ENCODE data around the gene APBA2. TPM values are rescaled to one million over a fixed set of nuclear protein-coding genes. Genes with fewer than 3 reads are reported as not detected.
"Not testable (repeated sequence)": the region's sequence is repeated elsewhere in the genome, so short reads cannot be mapped to it uniquely, and the experiment has no call there.

The APBA2 gene
- total RNA-seq, 1 donor from 2014 or later, result 30.0 TPM

GRCh38 chr15:29035336-29036285, 149.8 kb downstream of the APBA2 start:
- no peak for DNase-seq (ENCODE audit: low read depth)
- TF ChIP-seq, protein P1, sequence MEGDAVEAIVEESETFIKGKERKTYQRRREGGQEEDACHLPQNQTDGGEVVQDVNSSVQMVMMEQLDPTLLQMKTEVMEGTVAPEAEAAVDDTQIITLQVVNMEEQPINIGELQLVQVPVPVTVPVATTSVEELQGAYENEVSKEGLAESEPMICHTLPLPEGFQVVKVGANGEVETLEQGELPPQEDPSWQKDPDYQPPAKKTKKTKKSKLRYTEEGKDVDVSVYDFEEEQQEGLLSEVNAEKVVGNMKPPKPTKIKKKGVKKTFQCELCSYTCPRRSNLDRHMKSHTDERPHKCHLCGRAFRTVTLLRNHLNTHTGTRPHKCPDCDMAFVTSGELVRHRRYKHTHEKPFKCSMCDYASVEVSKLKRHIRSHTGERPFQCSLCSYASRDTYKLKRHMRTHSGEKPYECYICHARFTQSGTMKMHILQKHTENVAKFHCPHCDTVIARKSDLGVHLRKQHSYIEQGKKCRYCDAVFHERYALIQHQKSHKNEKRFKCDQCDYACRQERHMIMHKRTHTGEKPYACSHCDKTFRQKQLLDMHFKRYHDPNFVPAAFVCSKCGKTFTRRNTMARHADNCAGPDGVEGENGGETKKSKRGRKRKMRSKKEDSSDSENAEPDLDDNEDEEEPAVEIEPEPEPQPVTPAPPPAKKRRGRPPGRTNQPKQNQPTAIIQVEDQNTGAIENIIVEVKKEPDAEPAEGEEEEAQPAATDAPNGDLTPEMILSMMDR (conservative IDR thresholded peaks at IDR 0.05; ENCODE audit: low read depth, low read length), result no peak
- H3K4me3 ChIP-seq (ENCODE audit: low read depth, low read length), result no peak overlapping the region

- TF ChIP-seq, protein P1 (conservative IDR thresholded peaks at IDR 0.05; ENCODE audit: low read depth, low read length), result no peak
- no peak overlapping the region for H3K4me3 ChIP-seq (ENCODE audit: low read depth, low read length)
- no peak for DNase-seq (ENCODE audit: low read depth)
Observed at GRCh38 chr15:29037997-29038705, 152.4 kb downstream of the APBA2 start.

DNA sequence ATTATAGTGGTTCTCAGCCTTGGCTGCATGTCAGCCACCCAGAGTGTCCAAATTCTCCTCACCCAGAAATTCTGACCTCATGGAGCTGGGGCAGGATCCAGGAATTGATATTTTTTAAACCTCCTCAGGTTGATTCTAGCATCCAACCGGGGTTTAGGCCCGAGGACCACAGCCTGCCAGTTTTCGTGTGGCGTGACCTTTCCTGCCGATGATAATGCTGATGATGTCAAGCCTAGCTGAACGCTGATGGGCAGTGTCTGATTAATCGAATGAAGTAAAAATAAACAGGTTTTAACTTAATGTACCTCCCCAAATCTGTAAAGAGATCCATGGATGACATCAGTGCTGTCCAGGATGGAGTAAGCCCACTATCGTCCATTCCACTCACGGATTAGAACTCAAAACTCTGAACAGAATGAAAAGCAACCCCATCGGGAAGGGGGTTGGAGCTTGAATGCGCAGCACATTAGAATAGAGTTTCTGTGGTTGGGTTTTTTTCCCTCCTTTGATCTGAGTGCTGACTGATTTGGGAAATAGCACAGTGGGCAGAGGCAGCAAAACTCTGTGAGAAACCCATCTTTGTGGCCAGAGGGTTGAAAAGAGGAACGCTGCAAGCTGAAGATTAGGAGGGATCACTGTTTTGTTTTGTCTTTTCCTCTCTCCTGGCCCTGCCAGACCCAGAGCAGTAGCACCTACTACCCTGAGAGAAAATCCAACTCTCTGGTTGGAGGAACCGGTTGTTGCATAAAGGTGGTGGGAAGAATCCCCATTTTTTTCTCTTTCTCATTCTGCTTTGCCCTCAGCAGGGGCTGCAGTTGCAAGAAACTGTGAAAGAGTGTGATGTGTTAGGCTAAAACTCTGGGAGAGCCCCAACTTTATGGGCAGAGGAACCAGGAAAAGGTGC, 153.9 kb downstream of the APBA2 start:
- TF ChIP-seq, protein P1 (conservative IDR thresholded peaks at IDR 0.05; ENCODE audit: low read depth, low read length), result no peak
- no peak for DNase-seq (ENCODE audit: low read depth)

DNA sequence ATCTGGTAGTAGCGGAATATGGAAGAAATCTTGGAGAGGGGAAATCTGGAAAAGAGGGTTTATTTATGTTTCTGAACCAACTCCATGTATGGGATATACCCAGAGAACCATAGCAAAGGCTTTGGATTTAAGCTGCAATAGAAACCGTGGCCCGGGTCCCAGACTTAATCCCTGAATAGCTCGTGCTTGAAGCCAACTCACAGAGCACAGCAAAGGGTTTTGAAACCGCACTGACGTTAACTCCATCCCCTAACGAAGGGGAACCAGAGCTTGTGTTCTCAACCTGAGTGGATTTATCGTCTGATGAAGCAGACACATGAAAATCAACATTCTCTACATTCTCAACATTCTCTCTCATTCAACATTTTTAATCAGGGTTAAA, 154.6 kb downstream of the APBA2 start:
- H3K4me3 ChIP-seq (ENCODE audit: low read depth, low read length), result no peak overlapping the region
- TF ChIP-seq, protein P1 (conservative IDR thresholded peaks at IDR 0.05; ENCODE audit: low read depth, low read length), result no peak
- no peak for DNase-seq (ENCODE audit: low read depth)

More for the DNA sequence above, 153.9 kb downstream of the APBA2 start:
- no peak overlapping the region for H3K4me3 ChIP-seq (ENCODE audit: low read depth, low read length)

DNA sequence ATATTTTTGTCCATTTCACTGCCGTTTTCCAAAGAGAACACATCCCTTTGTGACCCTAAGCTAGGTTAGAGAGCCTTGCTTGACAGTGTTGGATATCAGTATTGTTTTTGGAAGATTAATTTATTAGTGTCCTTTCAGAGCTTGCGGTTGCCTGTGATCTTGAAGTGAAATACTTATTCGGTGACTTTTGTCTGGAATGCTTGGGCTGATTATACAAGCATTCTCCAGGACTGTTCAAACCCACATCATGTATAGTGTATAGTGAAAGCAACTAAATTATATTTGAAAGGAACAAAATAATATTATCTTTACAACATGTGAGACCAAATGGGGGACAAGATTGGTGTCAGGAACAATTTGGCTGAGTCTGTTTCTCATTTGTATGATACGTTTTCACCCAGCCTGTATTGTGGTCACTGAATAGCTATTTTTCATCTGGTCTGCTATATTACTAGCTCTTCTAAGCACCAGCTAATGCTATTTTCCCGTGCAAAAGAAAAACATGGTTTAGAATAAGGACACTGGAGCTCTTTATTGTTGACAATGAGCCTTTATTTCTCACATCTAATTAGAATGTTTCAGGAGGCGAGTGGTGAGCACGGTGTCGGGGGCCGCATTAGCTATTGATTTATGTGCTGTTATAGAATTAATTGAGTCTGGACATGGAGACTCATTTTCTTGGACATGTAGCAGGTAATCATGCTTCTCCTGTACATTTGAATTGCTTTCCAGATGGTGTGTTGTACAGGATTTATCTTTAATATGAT, 158.1 kb downstream of the APBA2 start:
- no peak for DNase-seq (ENCODE audit: low read depth)
- TF ChIP-seq, protein P1 (conservative IDR thresholded peaks at IDR 0.05; ENCODE audit: low read depth, low read length), result no peak
- no peak overlapping the region for H3K4me3 ChIP-seq (ENCODE audit: low read depth, low read length)

DNA sequence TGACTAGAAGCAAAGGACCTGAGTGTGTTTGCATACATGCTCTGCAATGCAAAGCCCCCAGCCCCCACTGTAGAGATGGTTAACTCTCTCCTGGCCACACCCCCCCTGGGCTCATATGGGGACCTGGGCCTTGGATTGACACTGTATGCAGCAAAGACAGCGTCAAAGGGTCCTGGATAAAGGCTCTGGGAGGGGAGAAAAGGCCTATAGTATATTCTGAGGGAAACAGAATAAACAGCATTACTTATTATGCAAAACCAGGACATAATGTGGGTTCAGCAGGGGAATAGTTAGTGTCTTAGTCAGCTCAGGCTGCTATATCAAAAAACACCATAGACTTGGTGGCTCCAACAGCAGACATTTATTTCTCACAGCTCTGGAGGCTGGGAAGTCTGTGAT, 158.7 kb downstream of the APBA2 start:
- DNase-seq (ENCODE audit: low read depth), result no peak
- no peak overlapping the region for H3K4me3 ChIP-seq (ENCODE audit: low read depth, low read length)
- TF ChIP-seq, protein P1 (conservative IDR thresholded peaks at IDR 0.05; ENCODE audit: low read depth, low read length), result no peak

DNA sequence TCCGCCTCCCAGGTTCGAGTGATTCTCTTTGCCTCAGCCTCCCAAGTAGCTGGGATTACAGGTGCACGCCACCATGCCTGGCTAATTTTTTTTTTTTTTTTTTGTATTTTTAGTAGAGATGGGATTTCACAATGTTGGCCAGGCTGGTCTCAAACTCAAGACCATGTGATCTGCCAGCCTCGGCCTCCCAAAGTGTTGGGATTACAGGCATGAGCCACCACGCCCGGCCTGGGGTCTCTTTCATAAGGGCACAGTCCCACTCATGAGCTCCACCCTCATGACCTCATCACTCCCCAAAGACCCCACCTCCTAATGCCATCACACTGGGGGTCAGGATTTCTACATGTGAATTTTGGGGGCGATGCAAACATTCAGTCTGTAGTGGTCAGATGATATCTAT, 159.4 kb downstream of the APBA2 start:
- not testable (repeated sequence) for DNase-seq (ENCODE audit: low read depth); H3K4me3 ChIP-seq (ENCODE audit: low read depth, low read length)
